ENCODE results near the gene TLN1. TPM values are rescaled to one million over a fixed set of nuclear protein-coding genes. Genes with fewer than 3 reads are reported as not detected.

The TLN1 gene
- total RNA-seq, 2 donors from 2014 or later: 273 to 370 TPM

DNA sequence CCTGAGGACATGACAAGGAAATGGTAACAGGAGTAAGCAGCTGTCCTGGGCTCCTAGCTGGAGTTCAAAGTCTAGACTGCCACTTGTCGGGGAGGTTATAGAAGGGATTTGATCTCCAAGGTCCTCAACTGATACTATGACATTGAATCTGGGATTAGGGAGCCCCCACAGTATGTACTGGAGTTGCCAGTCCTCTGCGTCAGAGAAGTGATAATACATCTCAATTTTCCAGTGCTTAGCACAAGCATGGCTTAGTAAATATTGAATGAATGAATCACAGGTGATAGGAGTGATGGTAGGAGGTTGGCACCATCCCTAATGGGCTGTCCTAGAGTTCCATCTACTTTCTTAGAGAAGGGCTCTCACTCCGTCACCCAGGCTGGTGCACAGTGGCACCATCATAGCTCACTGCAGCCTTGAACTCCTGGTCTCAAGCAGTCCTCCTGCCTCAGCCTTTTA is 36.0 kb downstream of the TLN1 start:
- Histone ChIP-seq H3K36me3 (peaks cover 53% of the 10 kb centered on the region), H3K9me3 (no peaks in the 10 kb centered on the region), H3K27me3 (no peaks in the 10 kb centered on the region), H3K27ac (peak overlapping the region; percentile 23 to 58), H3K4me1 (peaks cover 0 to 25% of the 10 kb centered on the region in 2 donors), H3K4me3 (no peak overlapping the region)
- DNase-seq (ENCODE audit: low spot score): no peak
- TF ChIP-seq, protein P1, sequence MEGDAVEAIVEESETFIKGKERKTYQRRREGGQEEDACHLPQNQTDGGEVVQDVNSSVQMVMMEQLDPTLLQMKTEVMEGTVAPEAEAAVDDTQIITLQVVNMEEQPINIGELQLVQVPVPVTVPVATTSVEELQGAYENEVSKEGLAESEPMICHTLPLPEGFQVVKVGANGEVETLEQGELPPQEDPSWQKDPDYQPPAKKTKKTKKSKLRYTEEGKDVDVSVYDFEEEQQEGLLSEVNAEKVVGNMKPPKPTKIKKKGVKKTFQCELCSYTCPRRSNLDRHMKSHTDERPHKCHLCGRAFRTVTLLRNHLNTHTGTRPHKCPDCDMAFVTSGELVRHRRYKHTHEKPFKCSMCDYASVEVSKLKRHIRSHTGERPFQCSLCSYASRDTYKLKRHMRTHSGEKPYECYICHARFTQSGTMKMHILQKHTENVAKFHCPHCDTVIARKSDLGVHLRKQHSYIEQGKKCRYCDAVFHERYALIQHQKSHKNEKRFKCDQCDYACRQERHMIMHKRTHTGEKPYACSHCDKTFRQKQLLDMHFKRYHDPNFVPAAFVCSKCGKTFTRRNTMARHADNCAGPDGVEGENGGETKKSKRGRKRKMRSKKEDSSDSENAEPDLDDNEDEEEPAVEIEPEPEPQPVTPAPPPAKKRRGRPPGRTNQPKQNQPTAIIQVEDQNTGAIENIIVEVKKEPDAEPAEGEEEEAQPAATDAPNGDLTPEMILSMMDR (IDR thresholded peaks at IDR 0.05): no peak

DNA sequence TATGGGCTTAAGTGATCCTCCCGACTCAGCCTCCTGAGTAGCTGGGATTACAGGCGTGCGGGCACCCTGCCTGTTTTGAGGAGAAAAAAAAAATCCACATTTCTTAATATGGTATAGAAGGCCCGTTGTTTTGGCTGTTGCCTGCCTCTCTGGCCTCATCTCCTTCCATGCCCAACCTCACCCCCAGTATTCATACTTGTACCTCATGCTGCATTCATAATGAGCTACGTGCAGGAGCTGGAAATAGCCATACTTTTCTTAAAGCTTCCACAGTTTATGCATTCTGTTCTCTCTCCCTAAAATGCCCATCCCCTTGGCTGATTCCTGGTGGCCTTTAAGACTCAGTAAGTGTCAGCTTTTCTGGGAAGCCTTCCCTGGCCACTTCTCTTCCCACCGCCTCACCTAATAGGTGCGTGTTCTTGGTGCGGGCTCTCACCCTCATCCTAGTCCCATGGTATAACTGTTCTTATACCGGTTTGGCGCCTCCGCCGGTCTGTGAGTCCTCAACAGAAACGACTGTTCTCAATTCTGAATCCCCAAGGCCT is 40.2 kb downstream of the TLN1 start:
- DNase-seq (ENCODE audit: low spot score): no peak
- H3K9me3 ChIP-seq: no peaks in the 10 kb centered on the region
- TF ChIP-seq, protein P1 (IDR thresholded peaks at IDR 0.05): no peak
- H3K4me1 ChIP-seq: peaks cover 0 to 41% of the 10 kb centered on the region in 2 donors
- peaks cover 23% of the 10 kb centered on the region for H3K36me3 ChIP-seq
- peak overlapping the region; percentile 97 to 99 for H3K27ac ChIP-seq
- no peak overlapping the region for H3K4me3 ChIP-seq
- H3K27me3 ChIP-seq: no peaks in the 10 kb centered on the region

DNA sequence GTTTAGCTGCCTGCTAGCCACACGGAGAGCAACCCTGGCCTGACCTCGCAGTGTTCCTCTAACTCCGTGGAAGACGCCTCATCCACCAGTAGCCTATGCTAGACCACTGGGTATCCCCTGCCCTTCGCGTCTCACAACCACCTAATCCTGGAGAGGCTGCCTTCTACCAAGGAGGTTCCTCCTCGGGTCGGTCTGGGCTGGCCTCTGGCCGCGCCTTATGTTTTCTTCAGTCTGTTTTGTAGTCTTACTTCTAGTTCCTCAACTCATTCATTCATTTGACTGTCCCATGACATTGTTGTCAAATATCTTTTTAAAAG is 40.7 kb downstream of the TLN1 start:
- TF ChIP-seq, protein P1 (IDR thresholded peaks at IDR 0.05): no peak
- peaks cover 0 to 41% of the 10 kb centered on the region in 2 donors for H3K4me1 ChIP-seq

DNA sequence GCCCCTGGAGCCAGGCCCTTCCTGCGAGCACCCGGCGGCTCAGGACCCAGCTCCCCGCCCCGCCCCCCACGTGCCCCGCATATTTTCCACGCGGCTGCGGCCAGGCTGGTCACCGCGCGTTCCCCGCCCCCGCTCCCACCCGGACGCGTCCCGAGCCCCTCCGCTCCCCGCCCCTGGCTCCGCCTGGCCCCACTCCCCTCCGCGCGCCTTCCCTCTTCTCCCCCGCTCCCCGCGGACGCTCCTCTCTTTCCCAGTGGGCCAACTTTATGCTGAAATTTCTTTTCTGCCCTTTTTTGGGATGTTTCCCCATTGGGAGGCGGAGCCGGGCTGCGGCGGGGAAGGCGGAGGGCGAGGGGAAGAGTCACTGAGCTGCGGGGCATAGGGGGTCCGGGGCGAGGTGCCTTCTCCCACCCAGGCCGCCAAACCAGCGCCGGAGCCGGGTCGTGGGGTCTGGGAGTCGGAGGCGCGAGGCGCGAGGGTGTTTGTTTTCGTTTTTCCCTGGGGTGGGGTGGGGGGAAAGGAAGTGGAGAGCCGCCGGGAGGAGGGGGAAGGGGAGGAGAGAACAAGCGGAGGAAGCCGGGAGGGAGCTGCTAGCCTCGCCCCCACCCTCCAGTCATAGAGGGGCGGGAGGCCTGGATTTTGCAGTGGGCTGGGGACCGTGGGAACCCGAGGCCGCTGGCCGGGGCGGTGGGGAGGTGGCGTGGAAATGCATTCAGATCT is 41.2 kb downstream of the TLN1 start:
- H3K4me3 ChIP-seq: peak overlapping the region; percentile 70 to 74
- H3K27me3 ChIP-seq: no peaks in the 10 kb centered on the region
- peaks cover 19% of the 10 kb centered on the region for H3K36me3 ChIP-seq
- DNase-seq (ENCODE audit: low spot score): peak; percentile 71
- TF ChIP-seq, protein P1 (IDR thresholded peaks at IDR 0.05): no peak
- peaks cover 0 to 45% of the 10 kb centered on the region in 2 donors for H3K4me1 ChIP-seq
- no peaks in the 10 kb centered on the region for H3K9me3 ChIP-seq
- H3K27ac ChIP-seq: peak overlapping the region; percentile 97 to 99

More for the DNA sequence above, 40.7 kb downstream of the TLN1 start:
- H3K27ac ChIP-seq: peak overlapping the region; percentile 97 to 99
- H3K9me3 ChIP-seq: no peaks in the 10 kb centered on the region
- H3K27me3 ChIP-seq: no peaks in the 10 kb centered on the region
- DNase-seq (ENCODE audit: low spot score): no peak
- H3K36me3 ChIP-seq: peaks cover 20% of the 10 kb centered on the region
- H3K4me3 ChIP-seq: peak overlapping the region; percentile 70 to 74

DNA sequence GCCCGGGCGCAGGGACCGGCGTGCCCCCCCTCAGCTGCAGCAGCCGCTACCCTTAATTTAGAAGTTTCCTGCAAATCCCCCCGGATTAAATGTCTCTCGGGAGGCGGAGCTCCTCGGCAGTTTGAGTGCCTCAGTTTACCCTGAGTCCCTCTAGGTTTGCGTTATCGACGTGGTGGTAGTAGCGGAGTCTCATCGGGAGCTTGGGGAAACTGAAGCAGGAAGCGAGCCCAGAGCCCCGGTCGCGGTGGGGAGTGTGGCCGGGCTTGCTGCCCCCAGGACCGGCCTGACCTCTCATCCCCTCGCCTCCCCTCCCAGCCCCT is 41.7 kb downstream of the TLN1 start:
- Histone ChIP-seq H3K27me3 (no peaks in the 10 kb centered on the region), H3K36me3 (peaks cover 21% of the 10 kb centered on the region), H3K27ac (peak overlapping the region; percentile 97 to 99), H3K4me3 (peak overlapping the region; percentile 70 to 74), H3K9me3 (no peaks in the 10 kb centered on the region), H3K4me1 (peaks cover 0 to 50% of the 10 kb centered on the region in 2 donors)
- TF ChIP-seq, protein P1 (IDR thresholded peaks at IDR 0.05): no peak
- no peak for DNase-seq (ENCODE audit: low spot score)

All from right atrium auricular region (tissue), 2 donors.